Left forelimb (tissue), 1 donor: ENCODE measurements around the gene MRPL11.
"Not testable (repeated sequence)": the region's sequence is repeated elsewhere in the genome, so short reads cannot be mapped to it uniquely, and the experiment has no call there.

ENCODE experiments used
- DNase-seq: peaks from one replicate; pipeline ENCODE4 v3.0.0-alpha.2; 2018; ENCODE audit warnings: low spot score

MRPL11 gene

GRCh38 chr11:66467034-66467659 lies 28.5 kb upstream of the MRPL11 start:
- no peak for DNase-seq

GRCh38 chr11:66466225-66467033 lies 27.8 kb upstream of the MRPL11 start, which contains the start of gene PELI3:
Gene PELI3 (plus strand): TSS chr11:66466905. CDS start chr11:66468129, 1,224 bp downstream.
- DNase-seq = peak; percentile 97

- DNase-seq = no peak
Observed at GRCh38 chr11:66465373-66466224, 27.0 kb upstream of the MRPL11 start.

- DNase-seq = no peak
Observed at GRCh38 chr11:66464916-66465315, 26.3 kb upstream of the MRPL11 start.

- not testable (repeated sequence) for DNase-seq
Observed at GRCh38 chr11:66464116-66464515, 25.5 kb upstream of the MRPL11 start.

GRCh38 chr11:66462911-66463310 lies 24.3 kb upstream of the MRPL11 start:
- DNase-seq = no peak

GRCh38 chr11:66462010-66462409 lies 23.4 kb upstream of the MRPL11 start:
- no peak for DNase-seq

GRCh38 chr11:66459138-66459778 lies 20.6 kb upstream of the MRPL11 start:
- no peak for DNase-seq

- DNase-seq = no peak
Observed at GRCh38 chr11:66457826-66458225, 19.2 kb upstream of the MRPL11 start.

- DNase-seq = no peak
Observed at GRCh38 chr11:66454828-66455227, 16.2 kb upstream of the MRPL11 start.

GRCh38 chr11:66454247-66454646 lies 15.6 kb upstream of the MRPL11 start:
- DNase-seq = no peak

- no peak for DNase-seq
Observed at GRCh38 chr11:66451663-66452062, 13.0 kb upstream of the MRPL11 start.

- DNase-seq = no peak
Observed at GRCh38 chr11:66450560-66450959, 11.9 kb upstream of the MRPL11 start.

GRCh38 chr11:66448523-66448922 lies 9.9 kb upstream of the MRPL11 start:
- DNase-seq = no peak

- DNase-seq = no peak
Observed at GRCh38 chr11:66447012-66447411, 8.4 kb upstream of the MRPL11 start.

- DNase-seq = no peak
Observed at GRCh38 chr11:66443602-66444001, 5.0 kb upstream of the MRPL11 start.

GRCh38 chr11:66440940-66441282 lies 2.3 kb upstream of the MRPL11 start:
- not testable (repeated sequence) for DNase-seq

GRCh38 chr11:66440101-66440939 lies 1.7 kb upstream of the MRPL11 start:
- DNase-seq = not testable (repeated sequence)

GRCh38 chr11:66437979-66438503 lies 607 bp downstream of the MRPL11 start:
- no peak for DNase-seq

- DNase-seq = no peak
Observed at GRCh38 chr11:66432597-66432996, 6.1 kb downstream of the MRPL11 start.

- DNase-seq = not testable (repeated sequence)
Observed at GRCh38 chr11:66431871-66432329, 6.7 kb downstream of the MRPL11 start.
